B cell (primary cell): ENCODE data around the gene SLC25A38. TPM values are rescaled to one million over a fixed set of nuclear protein-coding genes. Genes with fewer than 3 reads are reported as not detected.

Experiments
- ATAC-seq: fragments of 200-7000 bp; cut with Tn5 transposase; one replicate; pipeline ENCODE4 v1.10.0; 2021; ENCODE audit warnings: low read depth, mild to moderate bottlenecking, moderate number of reproducible peaks, moderate library complexity
- CTCF ChIA-PET: fragments of 350-600 bp; sonication (Branson Sonifier 250); formaldehyde crosslinking; loops from one replicate; lab custom pipeline; 2021; ENCODE audit warnings: antibody characterized with exemption, inconsistent platforms; lab: Charles Lee
- POLR2A ChIA-PET: fragments of 350-600 bp; sonication (Branson Sonifier 250); formaldehyde crosslinking; loops from one replicate; lab custom pipeline; 2021; ENCODE audit warnings: antibody characterized with exemption; lab: Charles Lee
- DNase-seq: peaks from one replicate; pipeline ENCODE4 v3.0.0; 2013
- H2AFZ ChIP-seq: 2 replicates; pipeline ENCODE4 v1.6.1; 2012; ENCODE audit warnings: mild to moderate bottlenecking, low read depth, low read length; ENCODE audit not compliant: insufficient read depth, poor library complexity, severe bottlenecking
- H3K27ac ChIP-seq, 2 donors: 1 replicate in 1 of 2; 2 replicates in 1 of 2; pipeline ENCODE4 v1.5.1; 2012 to 2013; ENCODE audit warnings: low read length in 2 of 2, mild to moderate bottlenecking in 2 of 2, moderate library complexity in 1 of 2
- H3K27me3 ChIP-seq, 4 experiments: fragments of 200-600 bp in 1 of 4; sonication (generic) in 1 of 4; replicated peaks in 1 of 4; 1 replicate in 2 of 4; 2 replicates in 2 of 4; pipeline versions ENCODE4 v1.6.1 to v1.7.0; 2013 to 2016; ENCODE audit warnings: low read length in 3 of 4, mild to moderate bottlenecking in 2 of 4, mixed read lengths in 1 of 4, moderate library complexity in 1 of 4; ENCODE audit not compliant: insufficient read depth in 4 of 4, control insufficient read depth in 3 of 4; ENCODE audit errors: control extremely low read depth in 1 of 4
- H3K36me3 ChIP-seq, 2 experiments: replicated peaks in 1 of 2; 1 replicate in 1 of 2; 2 replicates in 1 of 2; pipeline versions ENCODE4 v1.6.1 to v1.7.1; 2013; ENCODE audit warnings: low read length in 1 of 2; ENCODE audit not compliant: insufficient read depth in 2 of 2, control insufficient read depth in 1 of 2; ENCODE audit errors: control extremely low read depth in 1 of 2, extremely low read depth in 1 of 2
- H3K4me1 ChIP-seq, 2 donors: fragments of 200-600 bp in 1 of 2; sonication (generic) in 1 of 2; 1 replicate in 1 of 2; 2 replicates in 1 of 2; pipeline versions ENCODE4 v1.5.1 to v1.6.1; 2013 to 2017; ENCODE audit warnings: low read length in 2 of 2; ENCODE audit not compliant: control insufficient read depth in 2 of 2, insufficient read depth in 2 of 2
- H3K4me2 ChIP-seq: replicated peaks from 2 replicates; pipeline ENCODE3; 2012; ENCODE audit warnings: mild to moderate bottlenecking, low read depth, low read length; ENCODE audit not compliant: poor library complexity, severe bottlenecking
- H3K4me3 ChIP-seq, 5 experiments: fragments of 200-600 bp in 1 of 5; sonication (generic) in 1 of 5; 1 replicate in 3 of 5; 2 replicates in 2 of 5; pipeline versions ENCODE4 v1.5.1 to v1.7.0; 2011 to 2016; ENCODE audit warnings: low read length in 4 of 5, mild to moderate bottlenecking in 4 of 5, low read depth in 2 of 5, control low read depth in 1 of 5, moderate library complexity in 1 of 5; ENCODE audit not compliant: insufficient read depth in 1 of 5; ENCODE audit errors: control extremely low read depth in 1 of 5, extremely low read depth in 1 of 5
- H3K79me2 ChIP-seq: fragments of 200-600 bp; sonication (generic); one replicate; pipeline ENCODE4 v1.6.0; 2016; ENCODE audit warnings: low read length; ENCODE audit not compliant: control insufficient read depth, insufficient read depth
- H3K9ac ChIP-seq: fragments of 200-600 bp; sonication (generic); 2 replicates; pipeline ENCODE4 v1.6.1; 2017; ENCODE audit warnings: mild to moderate bottlenecking, low read length, moderate library complexity
- H3K9me3 ChIP-seq, 3 donors: one replicate each; pipeline versions ENCODE4 v1.6.1 to v1.7.1; 2013; ENCODE audit warnings: low read length in 2 of 3; ENCODE audit not compliant: control insufficient read depth in 2 of 3, insufficient read depth in 1 of 3; ENCODE audit errors: control extremely low read depth in 1 of 3
- H4K20me1 ChIP-seq: 2 replicates; pipeline ENCODE4 v1.6.0; 2012; ENCODE audit warnings: mild to moderate bottlenecking, low read length; ENCODE audit not compliant: insufficient read depth, control insufficient read depth, poor library complexity, severe bottlenecking
- H3K27ac Mint-ChIP-seq: one replicate; pipeline ENCODE4 v1.8.0; 2021; ENCODE audit warnings: mixed read lengths
- H3K27me3 Mint-ChIP-seq: one replicate; pipeline ENCODE4 v1.8.0; 2021; ENCODE audit warnings: mixed read lengths
- H3K4me1 Mint-ChIP-seq: one replicate; pipeline ENCODE4 v1.8.0; 2021; ENCODE audit warnings: mixed read lengths
- H3K4me3 Mint-ChIP-seq: one replicate; pipeline ENCODE4 v1.8.0; 2021; ENCODE audit warnings: mixed read lengths
- H3K9me3 Mint-ChIP-seq: one replicate; pipeline ENCODE4 v1.8.0; 2022; ENCODE audit warnings: mixed read lengths; ENCODE audit not compliant: insufficient read depth
- CTCF ChIP-seq: fragments of 200-600 bp; IDR thresholded peaks from one replicate; pipeline ENCODE4 v1.8.0; 2022; ENCODE audit warnings: antibody characterized with exemption, mild to moderate bottlenecking
- EZH2 ChIP-seq: IDR thresholded peaks from 2 replicates; pipeline ENCODE4 v1.6.1; 2012; ENCODE audit warnings: borderline replicate concordance, low read depth, mild to moderate bottlenecking, moderate library complexity, low read length; ENCODE audit not compliant: insufficient read depth, poor library complexity, severe bottlenecking
- WGBS: methylation state at CpG from one replicate; pipeline ENCODE4 v1.1.5; 2013; ENCODE audit warnings: missing lambda C conversion rate; ENCODE audit not compliant: insufficient coverage; 5-methylcytosine and 5-hydroxymethylcytosine counted together
- intact Hi-C: fragments of 100-400 bp; cut with micrococcal nuclease; formaldehyde crosslinking; loops from one replicate; pipeline ENCODE4 v1.10.0; 2022
- polyA plus RNA-seq: library from polyadenylated mRNA; depleted of rRNA; stranded (reverse); fragments of >200 nt; gene quantifications from 2 replicates; pipeline ENCODE4 v1.2.3, GENCODE V29; 2012
- total RNA-seq, 2 donors: library from RNA; stranded (reverse); fragments of 120-200 nt in 1 of 2; gene quantifications; 1 replicate in 1 of 2; 2 replicates in 1 of 2; pipeline versions ENCODE4 v1.2.3 to v1.2.4, GENCODE V29; 2013 to 2022

The SLC25A38 gene
- total and polyA plus RNA-seq, 2 donors (not counting 1 experiment from before 2014, with no cell fraction given) = 45.5 to 53.0 TPM

- Histone ChIP-seq H3K79me2 (no peaks in the 10 kb centered on the region), H3K4me2 (no peak overlapping the region), H3K4me1 (peaks cover 6 to 7% of the 10 kb centered on the region in 2 donors), H3K27me3 (peaks cover 0 to 2% (median 0%) of the 10 kb centered on the region in 4 experiments), H3K9ac (no peak overlapping the region), H3K36me3 (no peaks in the 10 kb centered on the region), H2AFZ (no peak overlapping the region), H3K27ac (no peak overlapping the region), H3K4me3 (no peak overlapping the region), H3K9me3 (no peaks in the 10 kb centered on the region), H4K20me1 (no peaks in the 10 kb centered on the region)
- Mint-ChIP-seq H3K4me1 (peaks cover 12% of the 10 kb centered on the region), H3K4me3 (no peak overlapping the region), H3K27me3 (no peaks in the 10 kb centered on the region), H3K27ac (no peak overlapping the region), H3K9me3 (no peaks in the 10 kb centered on the region)
- intact Hi-C loops = loop anchor here (2.0 kb wide), 1 partner anchor 189 kb away; no protein-coding TSS in a partner anchor
- peak; percentile 60 for ATAC-seq
- TF ChIP-seq EZH2 (no peak), CTCF (peak; percentile 78)
- ChIA-PET CTCF (interaction anchor here (1.1 to 2.6 kb wide), 13 partner anchors 8 to 857 kb away, joined by 3 to 17 read pairs (median 4); no protein-coding TSS in a partner anchor), POLR2A (no interaction called here)
- 53% methylated on average over 2 of the region's 4 CpGs for WGBS
- peak; percentile 63 for DNase-seq
Observed at GRCh38 chr3:39378088-39378487, 5.1 kb upstream of the SLC25A38 start.

- Mint-ChIP-seq H3K27ac (no peak overlapping the region), H3K4me3 (no peak overlapping the region), H3K4me1 (peaks cover 14% of the 10 kb centered on the region), H3K9me3 (no peaks in the 10 kb centered on the region), H3K27me3 (no peaks in the 10 kb centered on the region)
- H2AFZ ChIP-seq = no peak overlapping the region
- ATAC-seq (no peak), DNase-seq (no peak)
- H3K4me2 ChIP-seq = no peak overlapping the region
- no peaks in the 10 kb centered on the region for H3K27me3 ChIP-seq
- H3K9ac ChIP-seq = no peak overlapping the region
- H3K79me2 ChIP-seq = peaks cover 4% of the 10 kb centered on the region
- intact Hi-C loops = loop anchor here (2.0 kb wide), 1 partner anchor 190 kb away; no protein-coding TSS in a partner anchor
- no peaks in the 10 kb centered on the region for H3K36me3 ChIP-seq
- no peak overlapping the region for H3K27ac ChIP-seq
- WGBS = 94% methylated on average over 10 of the region's 10 CpGs
- ChIA-PET POLR2A (no interaction called here), CTCF (interaction anchor here (1.1 to 2.6 kb wide), 6 partner anchors 26 to 858 kb away, joined by 3 to 12 read pairs (median 5); no protein-coding TSS in a partner anchor)
- peaks cover 6 to 10% of the 10 kb centered on the region in 2 donors for H3K4me1 ChIP-seq
- no peak overlapping the region for H3K4me3 ChIP-seq
- no peaks in the 10 kb centered on the region for H4K20me1 ChIP-seq
- TF ChIP-seq EZH2 (no peak), CTCF (no peak)
- no peaks in the 10 kb centered on the region for H3K9me3 ChIP-seq
Observed at GRCh38 chr3:39378957-39379777, 4.0 kb upstream of the SLC25A38 start.
